GM18508 (cell line): ENCODE results near the gene PPP2R3B.
A peak's percentile ranks its signal among the peaks of the same experiment; 100 is the strongest.
"Not testable (repeated sequence)": the region's sequence is repeated elsewhere in the genome, so short reads cannot be mapped to it uniquely, and the experiment has no call there.

Experiments
- ATAC-seq: cut with Tn5 transposase; IDR thresholded peaks from one replicate; pipeline ENCODE4 v1.9.1; 2021; ENCODE audit warnings: moderate number of reproducible peaks; ENCODE audit not compliant: insufficient read depth, unreplicated experiment

PPP2R3B gene

GRCh38 chrX:405149-405548 lies 18.4 kb upstream of the PPP2R3B start:
- no peak for ATAC-seq

- no peak for ATAC-seq
Measured at GRCh38 chrX:404656-405055, 17.9 kb upstream of the PPP2R3B start.

- ATAC-seq = no peak
Measured at GRCh38 chrX:402857-403256, 16.1 kb upstream of the PPP2R3B start.

- no peak for ATAC-seq
Measured at GRCh38 chrX:400258-400657, 13.6 kb upstream of the PPP2R3B start.

- no peak for ATAC-seq
Measured at GRCh38 chrX:397575-397974, 10.9 kb upstream of the PPP2R3B start.

GRCh38 chrX:394830-395229 lies 8.1 kb upstream of the PPP2R3B start:
- ATAC-seq = no peak

- no peak for ATAC-seq
Measured at GRCh38 chrX:392575-392846, 5.8 kb upstream of the PPP2R3B start.

- ATAC-seq = no peak
Measured at GRCh38 chrX:391717-392574, 5.2 kb upstream of the PPP2R3B start.

GRCh38 chrX:390459-390858 lies 3.8 kb upstream of the PPP2R3B start:
- no peak for ATAC-seq

- ATAC-seq = no peak
Measured at GRCh38 chrX:389021-389441, 2.3 kb upstream of the PPP2R3B start.

- no peak for ATAC-seq
Measured at GRCh38 chrX:387729-388128, 1.0 kb upstream of the PPP2R3B start.

- ATAC-seq = peak; percentile 10
Measured at GRCh38 chrX:386239-386767, 404 bp downstream of the PPP2R3B start.

GRCh38 chrX:385736-386135 lies 971 bp downstream of the PPP2R3B start:
- ATAC-seq = not testable (repeated sequence)

- ATAC-seq = no peak
Measured at GRCh38 chrX:384861-385260, 1.8 kb downstream of the PPP2R3B start.

GRCh38 chrX:378443-378842 lies 8.3 kb downstream of the PPP2R3B start:
- no peak for ATAC-seq

GRCh38 chrX:376206-376605 lies 10.5 kb downstream of the PPP2R3B start:
- not testable (repeated sequence) for ATAC-seq

- ATAC-seq = no peak
Measured at GRCh38 chrX:375181-376036, 11.3 kb downstream of the PPP2R3B start.

- ATAC-seq = no peak
Measured at GRCh38 chrX:374596-374995, 12.1 kb downstream of the PPP2R3B start.

GRCh38 chrX:373641-374471 lies 12.9 kb downstream of the PPP2R3B start:
- ATAC-seq = no peak

GRCh38 chrX:372856-373640 lies 13.7 kb downstream of the PPP2R3B start:
- no peak for ATAC-seq
